Measurements from ENCODE around the gene SFTPB. TPM values are rescaled to one million over a fixed set of nuclear protein-coding genes. Genes with fewer than 3 reads are reported as not detected.

Gene SFTPB
- total RNA-seq, 4 donors from 2014 or later = 24.8 to 323 (median 116) TPM

GRCh38 chr2:85656468-85656867 is 11.5 kb downstream of the SFTPB start:
- H3K9me3 ChIP-seq = no peaks in the 10 kb centered on the region
- DNase-seq = no peak
- no peak overlapping the region for H3K27ac ChIP-seq
- no peaks in the 10 kb centered on the region for H3K27me3 ChIP-seq
- peaks cover 10 to 23% of the 10 kb centered on the region in 2 donors for H3K4me1 ChIP-seq
- intact Hi-C loops (cut with DNase I) = no loop called here
- 86 to 91% methylated on average over 3 of the region's 3 CpGs for WGBS, 2 donors
- H3K36me3 ChIP-seq = no peaks in the 10 kb centered on the region
- no peak overlapping the region for H3K4me3 ChIP-seq (replicated peaks in 1 of 3)
- TF ChIP-seq CTCF (IDR thresholded peaks at IDR 0.05) = no peak
- TF ChIP-seq POLR2A (IDR thresholded peaks at IDR 0.05) = no peak

GRCh38 chr2:85655961-85656417 is 12.0 kb downstream of the SFTPB start:
- Histone ChIP-seq H3K9me3 (no peaks in the 10 kb centered on the region), H3K4me1 (peaks cover 10 to 18% of the 10 kb centered on the region in 2 donors), H3K4me3 (replicated peaks in 1 of 3) (no peak overlapping the region), H3K36me3 (no peaks in the 10 kb centered on the region), H3K27ac (no peak overlapping the region), H3K27me3 (no peaks in the 10 kb centered on the region)
- WGBS, 2 donors = 85 to 93% methylated on average over 7 of the region's 7 CpGs
- DNase-seq = no peak
- intact Hi-C loops (cut with DNase I) = no loop called here
- TF ChIP-seq CTCF (IDR thresholded peaks at IDR 0.05) (no peak), POLR2A (IDR thresholded peaks at IDR 0.05) (no peak)

GRCh38 chr2:85653996-85654395 is 14.0 kb downstream of the SFTPB start:
- H3K9me3 ChIP-seq = no peaks in the 10 kb centered on the region
- peaks cover 10 to 20% of the 10 kb centered on the region in 2 donors for H3K4me1 ChIP-seq
- intact Hi-C loops (cut with DNase I) = no loop called here
- 89 to 91% methylated on average over 3 of the region's 3 CpGs for WGBS, 2 donors
- peak overlapping the region in 1 of 3 donors; percentile 84 for H3K27ac ChIP-seq
- peaks cover 4 to 10% of the 10 kb centered on the region in 2 donors for H3K36me3 ChIP-seq
- TF ChIP-seq CTCF (IDR thresholded peaks at IDR 0.05) = no peak
- no peak for DNase-seq
- no peaks in the 10 kb centered on the region for H3K27me3 ChIP-seq
- no peak overlapping the region for H3K4me3 ChIP-seq (replicated peaks in 1 of 3)

GRCh38 chr2:85652056-85652455 is 15.9 kb downstream of the SFTPB start:
- no peak for DNase-seq
- Histone ChIP-seq H3K9me3 (no peaks in the 10 kb centered on the region), H3K4me1 (peaks cover 10 to 27% of the 10 kb centered on the region in 2 donors), H3K4me3 (replicated peaks in 1 of 3) (no peak overlapping the region), H3K27me3 (no peaks in the 10 kb centered on the region), H3K36me3 (peaks cover 4 to 29% of the 10 kb centered on the region in 2 donors), H3K27ac (peak overlapping the region; percentile 16 to 84 (median 84))
- WGBS, 2 donors = 93 to 98% methylated on average over 2 of the region's 2 CpGs
- intact Hi-C loops (cut with DNase I) = no loop called here
- TF ChIP-seq POLR2A (IDR thresholded peaks at IDR 0.05) (no peak), CTCF (IDR thresholded peaks at IDR 0.05) (no peak)

GRCh38 chr2:85651097-85651496 is 16.9 kb downstream of the SFTPB start:
- intact Hi-C loops (cut with DNase I) = no loop called here
- Histone ChIP-seq H3K27ac (peak overlapping the region; percentile 15 to 67 (median 41)), H3K27me3 (no peaks in the 10 kb centered on the region), H3K4me1 (peaks cover 10 to 27% of the 10 kb centered on the region in 2 donors), H3K4me3 (replicated peaks in 1 of 3) (no peak overlapping the region), H3K9me3 (no peaks in the 10 kb centered on the region), H3K36me3 (peaks cover 8 to 38% of the 10 kb centered on the region in 2 donors)
- no peak for DNase-seq
- WGBS, 2 donors = 86% methylated on average over 3 of the region's 3 CpGs
- TF ChIP-seq CTCF (IDR thresholded peaks at IDR 0.05) (no peak), POLR2A (IDR thresholded peaks at IDR 0.05) (no peak)
